ENCODE data around the gene RIPK1. TPM values are rescaled to one million over a fixed set of nuclear protein-coding genes. Genes with fewer than 3 reads are reported as not detected.
A peak's percentile ranks its signal among the peaks of the same experiment; 100 is the strongest.

The RIPK1 gene
- total and polyA plus RNA-seq, 2 experiments from 2014 or later: 15.3 to 26.2 TPM

- WGBS, 2 experiments (ENCODE audit: low coverage in 1 of 2, low lambda C conversion rate in 2 of 2, missing lambda C conversion rate in 2 of 2): 10 to 18% methylated on average over 4 of the region's 4 CpGs
- Histone ChIP-seq H3K27me3 (replicated peaks; ENCODE audit: insufficient read depth) (no peaks in the 10 kb centered on the region), H3K79me2 (ENCODE audit: insufficient read depth) (peaks cover 14% of the 10 kb centered on the region), H2AFZ (peak overlapping the region; percentile 17), H3K36me3 (ENCODE audit: low read depth) (peaks cover 19% of the 10 kb centered on the region), H4K20me1 (ENCODE audit: insufficient read depth) (no peaks in the 10 kb centered on the region), H3K27ac (peak overlapping the region; percentile 74), H3K9me3 (ENCODE audit: low read depth) (no peaks in the 10 kb centered on the region), H3K4me2 (ENCODE audit: unreplicated experiment) (peak overlapping the region; percentile 51), H3K9me2 (ENCODE audit: insufficient read depth) (no peaks in the 10 kb centered on the region), H3F3A (ENCODE audit: insufficient read depth) (peaks cover 43% of the 10 kb centered on the region), H3K4me3 (no peak overlapping the region; the same call in 1 of the 2 replicates), H3K9ac (peak overlapping the region; percentile 40; the same call in 1 of the 2 replicates), H3K4me1 (ENCODE audit: insufficient read depth) (peaks cover 23% of the 10 kb centered on the region)
- DNase-seq: peak; percentile 44
- in situ Hi-C loops (cut with MboI): no loop called here
- no peak for TF ChIP-seq EZH2 (IDR thresholded peaks at IDR 0.05; ENCODE audit: insufficient read depth, poor library complexity, severe bottlenecking)
- TF ChIP-seq EZH2phosphoT487 (IDR thresholded peaks at IDR 0.05; ENCODE audit: insufficient read depth, low read depth): no peak
Observed at GRCh38 chr6:3088968-3089367, 20.7 kb downstream of the RIPK1 start.

GRCh38 chr6:3090013-3090412, 21.7 kb downstream of the RIPK1 start:
- peak; percentile 19 for DNase-seq
- H3K27me3 ChIP-seq (replicated peaks; ENCODE audit: insufficient read depth): no peaks in the 10 kb centered on the region
- no peaks in the 10 kb centered on the region for H3K9me3 ChIP-seq (ENCODE audit: low read depth)
- peaks cover 18% of the 10 kb centered on the region for H3K36me3 ChIP-seq (ENCODE audit: low read depth)
- TF ChIP-seq EZH2 (IDR thresholded peaks at IDR 0.05; ENCODE audit: insufficient read depth, poor library complexity, severe bottlenecking) (no peak), EZH2phosphoT487 (IDR thresholded peaks at IDR 0.05; ENCODE audit: insufficient read depth, low read depth) (no peak)
- peaks cover 49% of the 10 kb centered on the region for H3F3A ChIP-seq (ENCODE audit: insufficient read depth)
- 79 to 83% methylated on average over 4 of the region's 4 CpGs for WGBS, 2 experiments (ENCODE audit: low coverage in 1 of 2, low lambda C conversion rate in 2 of 2, missing lambda C conversion rate in 2 of 2)
- H3K4me2 ChIP-seq (ENCODE audit: unreplicated experiment): no peak overlapping the region
- in situ Hi-C loops (cut with MboI): no loop called here
- no peaks in the 10 kb centered on the region for H3K9me2 ChIP-seq (ENCODE audit: insufficient read depth)
- no peak overlapping the region for H3K9ac ChIP-seq
- peak overlapping the region; percentile 74; the same call in 1 of the 2 replicates for H3K27ac ChIP-seq
- H3K4me3 ChIP-seq: no peak overlapping the region
- H4K20me1 ChIP-seq (ENCODE audit: insufficient read depth): no peaks in the 10 kb centered on the region
- peaks cover 23% of the 10 kb centered on the region for H3K4me1 ChIP-seq (ENCODE audit: insufficient read depth)
- H2AFZ ChIP-seq: no peak overlapping the region
- peaks cover 8% of the 10 kb centered on the region for H3K79me2 ChIP-seq (ENCODE audit: insufficient read depth)

GRCh38 chr6:3094815-3095214, 26.5 kb downstream of the RIPK1 start:
- H2AFZ ChIP-seq: no peak overlapping the region
- H3K4me1 ChIP-seq (ENCODE audit: insufficient read depth): peaks cover 5% of the 10 kb centered on the region
- no peaks in the 10 kb centered on the region for H4K20me1 ChIP-seq (ENCODE audit: insufficient read depth)
- peaks cover 27% of the 10 kb centered on the region for H3K79me2 ChIP-seq (ENCODE audit: insufficient read depth)
- no peak overlapping the region for H3K4me3 ChIP-seq
- peaks cover 40% of the 10 kb centered on the region for H3K36me3 ChIP-seq (ENCODE audit: low read depth)
- no peak for TF ChIP-seq EZH2 (IDR thresholded peaks at IDR 0.05; ENCODE audit: insufficient read depth, poor library complexity, severe bottlenecking)
- no peak for TF ChIP-seq EZH2phosphoT487 (IDR thresholded peaks at IDR 0.05; ENCODE audit: insufficient read depth, low read depth)
- H3F3A ChIP-seq (ENCODE audit: insufficient read depth): peaks cover 17% of the 10 kb centered on the region
- H3K27ac ChIP-seq: no peak overlapping the region
- in situ Hi-C loops (cut with MboI): no loop called here
- no peak for DNase-seq
- H3K9me2 ChIP-seq (ENCODE audit: insufficient read depth): no peaks in the 10 kb centered on the region
- 98 to 100% methylated on average over 2 of the region's 2 CpGs for WGBS, 2 experiments (ENCODE audit: low coverage in 1 of 2, low lambda C conversion rate in 2 of 2, missing lambda C conversion rate in 2 of 2)
- no peak overlapping the region for H3K9ac ChIP-seq
- no peaks in the 10 kb centered on the region for H3K27me3 ChIP-seq (replicated peaks; ENCODE audit: insufficient read depth)
- H3K9me3 ChIP-seq (ENCODE audit: low read depth): no peaks in the 10 kb centered on the region
- H3K4me2 ChIP-seq (ENCODE audit: unreplicated experiment): no peak overlapping the region

- Histone ChIP-seq H2AFZ (no peak overlapping the region), H3F3A (ENCODE audit: insufficient read depth) (no peaks in the 10 kb centered on the region), H4K20me1 (ENCODE audit: insufficient read depth) (no peaks in the 10 kb centered on the region), H3K27ac (no peak overlapping the region), H3K79me2 (ENCODE audit: insufficient read depth) (peaks cover 25% of the 10 kb centered on the region; the same call in 1 of the 2 replicates), H3K36me3 (ENCODE audit: low read depth) (peaks cover 60% of the 10 kb centered on the region), H3K9ac (no peak overlapping the region), H3K9me2 (ENCODE audit: insufficient read depth) (no peaks in the 10 kb centered on the region), H3K27me3 (replicated peaks; ENCODE audit: insufficient read depth) (no peaks in the 10 kb centered on the region), H3K9me3 (ENCODE audit: low read depth) (no peaks in the 10 kb centered on the region), H3K4me3 (no peak overlapping the region), H3K4me2 (ENCODE audit: unreplicated experiment) (no peak overlapping the region), H3K4me1 (ENCODE audit: insufficient read depth) (no peaks in the 10 kb centered on the region)
- in situ Hi-C loops (cut with MboI): no loop called here
- TF ChIP-seq EZH2 (IDR thresholded peaks at IDR 0.05; ENCODE audit: insufficient read depth, poor library complexity, severe bottlenecking) (no peak), EZH2phosphoT487 (IDR thresholded peaks at IDR 0.05; ENCODE audit: insufficient read depth, low read depth) (no peak)
- peak; percentile 29 for DNase-seq
- 91 to 99% methylated on average over 3 of the region's 3 CpGs for WGBS, 2 experiments (ENCODE audit: low coverage in 1 of 2, low lambda C conversion rate in 2 of 2, missing lambda C conversion rate in 2 of 2)
Observed at GRCh38 chr6:3102875-3103274, 34.6 kb downstream of the RIPK1 start.

All from GM23248 (cell line).